Stimulated activated CD4-positive, alpha-beta T cell treated with anti-CD3 and anti-CD28 coated beads, TNF-alpha, amount 100 ng/mL, for 1 hour (primary cell): Measurements from ENCODE around the gene UBR4.

ENCODE experiments used
- DNase-seq, 3 donors: peaks; one replicate each; pipeline ENCODE4 v3.0.0-alpha.2; 2020; ENCODE audit warnings: low read depth in 3 of 3, low spot score in 1 of 3

UBR4 gene

DNA sequence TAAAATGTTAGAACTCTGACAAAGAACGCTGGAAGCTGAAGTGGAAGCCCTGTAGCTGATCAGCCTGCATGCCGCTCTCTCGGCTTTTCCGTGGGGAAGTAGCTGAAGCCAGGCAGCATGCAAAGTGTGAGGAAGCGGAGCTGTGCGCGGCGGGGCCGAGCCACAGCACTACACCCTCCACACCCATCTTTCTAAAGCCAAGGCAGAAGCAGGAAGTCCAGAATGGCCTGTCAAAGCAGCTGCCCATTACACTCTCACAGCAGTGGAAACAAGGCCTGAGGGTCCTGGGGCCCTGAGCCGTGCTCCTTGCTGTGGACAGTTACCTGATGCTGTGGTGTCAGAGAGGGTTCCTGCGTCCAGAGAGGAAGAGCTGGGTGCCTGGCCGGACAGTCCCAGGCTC is 69.6 kb downstream of the UBR4 start:
- no peak for DNase-seq

DNA sequence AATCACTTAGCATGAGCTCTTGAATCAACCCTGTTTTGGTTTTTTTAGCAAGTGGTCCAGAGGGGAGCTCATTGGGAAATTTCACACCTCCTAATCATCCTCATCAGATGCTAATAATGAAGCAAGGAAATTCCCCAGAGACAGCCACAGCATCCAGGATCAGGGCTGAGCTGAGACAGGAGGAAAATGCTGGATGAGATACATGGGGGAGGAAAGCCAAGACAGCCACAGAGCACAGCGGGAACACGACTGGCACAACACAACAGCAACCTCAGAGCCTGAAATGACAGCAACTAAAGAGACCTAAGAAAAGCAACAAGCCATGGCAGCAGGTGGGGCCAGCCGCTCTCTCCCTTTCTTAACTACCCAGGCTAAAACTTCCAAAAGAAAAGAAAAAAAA is 70.4 kb downstream of the UBR4 start:
- no peak for DNase-seq

DNA sequence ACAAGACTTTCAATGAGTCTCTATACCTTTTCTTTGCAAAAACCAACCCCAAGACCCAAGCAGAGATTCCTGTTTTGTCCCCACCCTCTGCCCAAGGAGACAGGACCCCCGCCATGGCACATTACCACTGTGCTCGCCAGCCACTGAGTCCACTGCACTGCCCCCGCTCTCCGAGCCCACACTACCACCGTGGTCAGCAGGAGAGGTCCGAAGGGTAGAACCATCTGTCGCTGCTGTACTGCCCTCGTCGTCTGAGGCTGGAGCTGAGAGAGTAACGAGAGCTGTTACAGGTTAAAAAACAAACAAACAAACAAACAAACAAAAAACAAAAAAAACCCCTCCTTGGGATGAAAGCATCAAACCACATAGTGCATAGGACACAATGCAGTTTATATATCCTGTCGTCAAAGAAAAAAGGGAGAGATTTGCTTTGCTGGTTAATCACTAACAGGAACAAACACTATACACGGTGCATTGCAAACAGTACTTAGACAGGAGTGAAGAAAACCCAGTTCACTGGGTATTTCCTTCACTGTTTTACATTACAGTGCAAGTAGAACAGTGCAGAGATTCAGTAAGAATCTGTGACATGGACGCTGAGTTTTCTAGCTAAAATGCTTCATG is 71.0 kb downstream of the UBR4 start:
- no peak for DNase-seq

DNA sequence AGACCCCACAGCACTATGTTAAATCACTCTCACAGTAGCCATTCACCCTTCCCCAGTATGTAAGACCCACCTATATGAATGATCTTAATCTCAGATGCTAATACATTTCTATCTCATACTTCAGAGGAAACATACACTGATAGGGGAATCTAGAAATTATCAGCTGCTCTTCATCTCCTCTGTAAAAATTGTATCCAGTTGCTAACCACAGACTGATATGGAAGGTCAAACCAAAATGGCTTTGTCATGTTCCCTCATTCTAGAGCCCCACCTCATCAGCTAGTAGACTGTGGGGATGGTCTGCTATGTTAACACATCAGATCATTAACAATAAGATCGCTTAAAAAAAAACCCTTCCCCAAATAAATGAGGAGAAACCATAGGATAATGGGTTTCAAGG is 71.7 kb downstream of the UBR4 start:
- DNase-seq, result no peak

DNA sequence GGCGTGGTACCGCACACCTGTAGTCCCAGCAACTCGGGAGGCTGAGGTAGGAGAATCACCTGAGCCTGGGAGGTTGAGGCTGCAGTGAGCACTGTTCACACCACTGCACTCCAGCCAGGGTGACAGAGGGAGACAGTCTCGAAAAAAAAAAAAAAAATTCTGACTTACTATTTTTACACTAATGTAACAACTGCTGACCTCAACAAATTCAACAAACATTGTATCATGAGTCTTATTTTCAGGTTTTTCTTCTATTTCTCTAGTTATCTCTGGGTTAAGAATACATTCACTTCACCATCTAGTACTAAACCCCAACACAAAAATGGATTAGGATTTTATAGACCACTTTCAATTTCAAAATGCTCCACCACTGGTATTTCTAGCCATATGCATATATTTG is 72.9 kb downstream of the UBR4 start:
- DNase-seq, result no peak

DNA sequence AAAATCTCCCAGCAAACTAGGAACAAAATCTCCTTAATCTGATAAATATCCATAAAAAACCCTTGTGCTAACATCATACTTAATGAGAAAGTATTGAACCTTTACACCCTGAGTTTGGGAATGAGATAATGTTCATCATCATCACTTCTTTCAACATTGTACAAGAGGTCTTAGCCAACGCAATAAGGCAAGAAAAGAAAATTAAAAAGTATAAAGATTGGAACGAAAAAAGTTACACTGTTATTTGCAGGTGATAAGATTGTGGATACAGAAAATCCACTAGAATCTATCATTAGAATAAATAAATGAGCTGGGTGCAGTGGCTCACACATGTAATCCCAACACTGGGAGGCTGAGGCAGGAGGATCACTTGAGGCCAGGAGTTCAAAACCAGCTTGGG is 76.7 kb downstream of the UBR4 start:
- DNase-seq, result no peak

DNA sequence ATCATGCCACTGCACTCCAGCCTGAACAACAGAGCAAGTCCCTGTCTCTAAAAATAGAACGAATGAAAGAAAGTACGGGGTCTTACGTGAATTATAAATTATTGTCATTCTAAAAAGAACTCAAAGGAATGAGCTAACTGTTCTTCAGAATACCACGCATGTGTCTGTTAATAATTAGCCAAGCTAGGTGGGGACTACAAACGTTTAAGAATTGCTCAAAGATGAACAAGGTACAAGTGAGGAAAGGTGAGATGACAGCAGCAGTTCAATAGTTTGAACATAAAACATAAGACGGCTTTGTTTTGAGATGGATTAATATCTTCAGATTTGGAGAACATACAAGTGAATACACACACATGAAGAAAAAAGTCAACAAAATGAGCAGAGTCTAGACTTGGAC is 79.6 kb downstream of the UBR4 start:
- no peak for DNase-seq

DNA sequence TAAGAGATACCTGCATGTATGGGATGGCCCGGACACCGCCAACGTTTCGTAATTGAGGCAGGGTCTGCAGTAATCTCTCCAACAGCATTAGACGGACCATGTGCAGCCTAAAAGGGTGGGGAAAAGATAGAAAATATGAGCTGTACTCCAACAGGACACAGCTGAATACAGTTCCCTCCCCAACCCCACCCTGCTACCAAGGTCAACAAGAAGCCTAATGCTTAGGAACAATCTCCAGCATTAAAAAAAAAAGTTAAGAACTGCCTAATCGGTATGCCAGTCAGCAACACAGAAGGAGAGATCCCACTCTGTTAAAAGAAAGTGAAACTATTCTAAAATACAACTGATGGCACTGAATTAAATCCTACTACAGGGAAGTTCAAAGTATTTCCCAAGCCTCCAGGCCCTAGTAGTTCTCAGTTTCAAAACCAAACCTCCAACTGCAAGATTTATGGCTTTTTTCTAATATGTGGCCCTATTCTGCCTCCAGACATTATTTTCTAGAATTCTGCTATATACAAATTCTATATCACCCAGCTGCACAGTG is 81.0 kb downstream of the UBR4 start:
- no peak for DNase-seq

DNA sequence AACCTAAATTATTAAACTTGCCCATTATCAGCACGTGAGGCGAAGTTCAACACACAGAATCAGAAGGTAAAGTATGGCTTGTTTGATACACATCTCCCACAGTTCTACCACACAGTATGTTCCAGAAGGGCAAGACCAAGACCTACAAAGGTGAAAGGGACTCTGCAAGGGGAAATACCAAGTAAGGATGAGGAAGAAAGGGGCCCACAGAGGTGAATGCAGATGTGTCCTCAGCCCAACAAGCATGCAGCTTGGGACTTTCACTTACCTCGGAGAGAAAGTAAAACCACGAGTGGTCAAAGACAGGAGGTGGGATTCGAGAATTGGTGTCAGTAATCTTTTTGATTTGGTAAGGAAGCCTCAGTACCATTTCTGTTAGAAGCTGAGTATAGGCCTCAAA is 85.8 kb downstream of the UBR4 start:
- DNase-seq, result no peak

DNA sequence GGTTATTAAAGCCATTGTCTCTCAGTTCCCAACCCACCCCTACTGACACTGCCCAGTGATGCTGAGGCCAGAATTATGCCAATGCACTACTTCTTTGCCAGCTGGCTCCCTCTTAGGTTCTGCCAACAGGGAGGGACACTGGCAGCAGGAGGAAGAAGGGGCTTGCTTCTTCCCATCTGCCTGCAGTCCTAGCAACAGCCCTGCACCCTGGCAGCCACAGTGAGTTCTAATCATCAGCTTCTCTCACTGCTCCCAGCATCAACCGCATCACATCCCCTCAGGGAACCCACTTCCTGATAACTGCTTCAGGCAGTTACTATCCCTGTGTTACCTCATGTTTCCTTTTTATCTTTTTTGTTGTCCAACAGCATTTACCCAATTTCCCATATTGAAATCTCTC is 86.2 kb downstream of the UBR4 start:
- no peak for DNase-seq

DNA sequence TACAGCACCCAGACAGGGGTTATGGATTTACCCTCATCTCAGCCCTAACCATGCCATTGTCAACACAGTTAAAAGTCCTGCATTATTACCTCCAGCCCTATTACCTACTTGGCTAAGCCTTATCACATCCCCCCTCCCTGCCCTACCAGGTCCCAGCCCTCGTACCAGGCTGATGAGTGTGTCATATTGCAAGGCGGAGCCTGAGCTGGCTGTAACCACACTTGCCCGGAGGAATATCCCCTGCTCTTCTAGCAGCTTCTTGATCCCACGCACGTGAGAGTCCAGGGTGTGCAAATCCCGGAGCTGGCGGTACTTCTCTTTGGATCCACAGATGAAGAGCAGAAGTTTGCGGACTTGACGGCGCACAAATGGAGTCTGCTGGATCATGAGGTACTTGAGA is 87.4 kb downstream of the UBR4 start:
- DNase-seq, result no peak

DNA sequence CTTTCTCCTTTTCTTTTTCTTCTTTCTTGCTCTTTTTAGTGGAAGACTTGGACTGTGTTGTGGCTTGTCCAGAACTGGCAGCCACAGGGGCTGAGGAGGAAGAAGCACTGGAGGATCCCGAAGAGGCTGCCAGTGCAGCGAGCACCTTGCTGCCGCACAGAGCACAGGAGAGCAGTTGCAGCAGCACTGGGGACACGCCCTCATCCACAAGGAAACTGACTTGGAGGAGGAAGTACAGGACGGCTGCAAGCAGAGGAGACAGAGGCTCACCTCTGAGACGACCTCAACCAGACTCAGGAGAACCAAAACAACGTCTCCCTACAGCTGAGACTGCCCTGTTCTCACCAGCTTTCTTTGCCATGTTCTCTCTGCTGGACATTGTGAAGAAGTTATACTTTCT is 88.9 kb downstream of the UBR4 start:
- DNase-seq, result no peak

DNA sequence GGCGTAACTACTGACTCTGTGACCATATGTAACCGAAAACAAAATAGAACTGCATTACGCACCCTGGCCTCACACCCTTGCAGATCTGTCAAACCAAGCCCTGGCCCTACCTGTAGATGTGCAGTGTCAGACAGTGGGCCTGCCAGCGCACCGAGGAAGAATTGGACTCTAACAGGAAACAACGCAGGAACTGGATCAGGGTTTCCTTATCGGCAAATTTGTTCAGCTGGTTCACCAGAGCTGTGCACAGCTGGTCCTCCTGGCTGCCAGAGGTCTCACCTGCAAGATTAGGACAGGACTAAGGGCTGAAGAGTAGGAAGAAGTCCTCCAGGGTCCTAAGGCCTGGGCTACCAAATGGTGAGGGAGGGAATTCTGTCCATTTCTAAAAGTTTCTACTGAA is 90.0 kb downstream of the UBR4 start:
- no peak for DNase-seq

DNA sequence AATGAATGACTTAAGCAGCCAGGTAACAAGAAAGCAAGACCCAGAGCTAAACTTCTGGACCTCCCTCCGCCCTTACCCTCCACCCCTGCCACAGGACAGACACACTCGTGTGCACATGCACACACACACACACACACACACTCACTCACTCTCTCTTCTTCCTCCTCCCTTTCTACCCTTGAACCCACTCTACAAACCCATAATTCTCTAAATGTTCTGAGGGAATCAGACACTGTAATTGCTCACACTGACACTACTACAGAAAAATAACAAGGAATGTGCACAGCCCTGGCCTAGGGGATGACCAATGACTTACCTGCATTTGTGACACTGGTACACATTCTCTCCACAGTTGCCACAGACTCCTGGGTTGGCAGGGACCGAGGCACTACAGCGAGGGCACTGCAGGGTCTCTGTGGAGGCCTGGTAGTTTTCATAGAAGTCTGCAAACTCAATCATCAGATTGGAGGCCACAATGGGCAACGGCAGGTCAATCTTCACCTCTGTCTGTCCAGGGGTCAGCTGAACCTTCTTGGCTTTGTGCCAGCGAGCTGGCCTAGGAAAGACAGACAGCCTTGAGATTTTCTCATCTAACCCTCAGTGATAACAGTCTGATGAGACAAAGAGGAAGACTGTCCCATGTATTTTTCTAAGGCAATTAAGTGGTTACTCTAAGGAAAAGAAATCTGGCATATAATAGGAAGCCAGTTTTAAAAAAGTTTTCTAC is 94.8 kb downstream of the UBR4 start:
- DNase-seq, result no peak

DNA sequence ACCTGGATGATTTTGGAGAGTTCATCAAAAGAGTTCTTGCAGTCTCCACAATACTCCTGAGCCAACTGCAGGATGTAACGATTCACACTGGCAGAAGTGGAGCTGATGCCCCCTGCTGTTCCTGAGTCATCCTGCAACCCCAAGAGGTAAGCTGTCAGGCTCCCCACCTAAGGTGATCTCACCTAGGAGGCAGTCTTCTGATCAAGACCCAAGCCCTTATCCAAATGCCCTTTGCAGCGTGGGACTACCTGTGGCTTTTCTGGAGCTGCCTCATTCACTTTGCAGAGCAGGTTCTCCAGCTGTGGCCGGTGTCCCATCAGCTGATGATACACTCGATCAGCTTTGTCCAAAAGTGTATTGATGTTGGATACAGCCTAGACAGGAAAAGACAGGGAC is 96.4 kb downstream of the UBR4 start:
- no peak for DNase-seq

DNA sequence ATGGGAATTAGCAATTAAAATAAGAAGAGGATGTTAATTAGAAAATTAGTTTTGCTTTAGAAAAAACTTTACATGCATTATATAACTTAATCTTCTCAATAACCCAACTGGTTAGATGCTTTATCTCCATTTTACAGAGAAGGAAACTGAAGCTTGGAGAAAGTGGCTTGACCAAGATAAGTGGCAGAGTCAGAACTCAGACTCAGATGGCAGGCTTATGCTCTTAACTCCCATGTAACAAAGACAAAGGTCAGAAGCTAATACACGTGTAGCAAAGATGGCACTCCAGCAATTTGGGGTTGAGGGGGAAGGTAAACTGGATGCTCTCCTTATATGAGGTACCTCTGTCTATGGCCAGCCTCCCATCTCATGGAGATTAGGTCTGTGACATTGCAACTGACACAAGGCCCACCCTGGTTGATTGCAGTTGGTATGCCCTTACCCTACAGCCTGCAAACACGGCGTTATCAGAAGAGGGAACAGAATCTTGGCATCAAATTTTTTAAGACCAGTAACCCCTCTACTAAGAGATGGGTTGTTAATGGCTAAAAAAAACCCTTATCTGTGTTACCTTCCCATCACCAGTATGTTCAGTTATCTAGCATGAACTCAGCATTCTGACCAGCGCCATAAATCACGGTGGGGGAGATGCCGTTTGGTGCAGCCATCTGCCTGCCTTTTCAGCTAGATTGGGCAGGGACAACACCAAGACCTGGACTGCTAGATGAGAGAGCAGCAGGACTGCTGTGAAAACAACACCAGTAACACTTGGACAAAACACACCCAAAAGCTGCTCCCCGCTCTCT is 97.0 kb downstream of the UBR4 start:
- no peak for DNase-seq

DNA sequence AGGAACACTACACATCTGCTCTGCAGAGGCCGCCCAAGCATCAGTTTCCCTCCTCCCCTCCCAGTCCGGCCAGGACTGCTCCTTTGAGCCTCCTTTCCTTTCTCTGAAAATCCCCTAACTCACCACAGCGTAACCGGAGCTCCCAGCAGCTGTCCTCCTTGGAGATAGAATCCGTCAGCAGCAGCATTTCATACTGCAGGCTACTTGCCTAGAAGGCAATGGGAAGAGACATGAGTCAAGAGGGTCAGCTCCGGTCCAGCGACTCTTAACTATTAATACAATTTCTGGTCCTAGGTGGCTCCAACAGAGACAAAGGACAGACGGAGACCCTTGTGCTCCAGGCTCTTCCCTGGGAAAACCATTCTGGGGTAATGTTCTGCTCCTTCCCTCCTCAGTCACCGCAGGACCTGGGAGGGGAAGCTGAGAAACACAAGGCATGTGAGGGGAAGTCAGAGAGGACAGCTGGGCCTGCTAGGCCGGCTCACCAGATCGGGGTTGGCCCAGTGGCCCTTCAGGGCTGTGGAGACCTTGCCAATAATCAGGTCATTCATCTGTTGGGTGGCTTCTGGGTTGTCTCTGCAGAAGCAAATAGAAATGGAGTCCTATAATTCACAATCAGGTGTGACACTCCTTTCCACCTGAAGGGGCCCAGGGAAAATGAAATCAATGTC is 99.7 kb downstream of the UBR4 start:
- DNase-seq, result no peak

DNA sequence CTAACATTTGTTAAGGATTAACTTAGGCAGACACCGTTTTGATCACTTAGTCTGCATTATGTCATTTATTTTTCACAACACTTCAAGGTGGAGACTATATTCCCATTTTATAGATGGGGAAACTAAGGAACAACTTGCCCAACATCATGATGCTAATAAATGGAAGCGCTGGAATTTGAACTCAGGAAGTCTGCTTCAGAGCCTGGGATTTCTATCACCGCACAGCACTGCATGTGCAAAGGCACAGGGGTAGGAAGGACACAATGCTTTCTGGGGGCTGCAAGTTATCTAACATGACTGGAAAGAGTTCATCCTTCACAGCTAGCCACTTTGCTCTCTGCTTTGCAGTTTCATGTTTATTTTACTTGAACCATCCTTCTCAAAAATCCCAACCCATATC is 100.5 kb downstream of the UBR4 start:
- no peak for DNase-seq

DNA sequence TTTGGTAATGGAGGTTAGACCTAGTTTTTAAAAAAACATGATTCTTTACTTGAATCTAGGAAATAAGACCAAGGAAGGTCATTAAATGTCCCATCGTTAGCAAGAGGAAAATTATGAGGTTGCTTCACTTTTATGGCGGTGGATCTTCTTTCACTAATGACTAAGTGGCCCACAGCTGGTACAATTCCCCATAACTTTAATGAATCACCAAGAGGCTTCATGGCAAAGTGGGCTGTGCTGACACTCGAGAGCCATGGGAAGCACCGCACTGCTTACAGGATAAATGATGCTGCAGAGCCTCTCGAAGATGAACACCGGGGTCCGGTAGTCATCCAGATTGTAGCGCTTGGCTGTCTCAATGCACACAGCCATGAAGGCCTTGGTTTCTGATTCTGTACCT is 108.8 kb downstream of the UBR4 start:
- DNase-seq, result no peak

DNA sequence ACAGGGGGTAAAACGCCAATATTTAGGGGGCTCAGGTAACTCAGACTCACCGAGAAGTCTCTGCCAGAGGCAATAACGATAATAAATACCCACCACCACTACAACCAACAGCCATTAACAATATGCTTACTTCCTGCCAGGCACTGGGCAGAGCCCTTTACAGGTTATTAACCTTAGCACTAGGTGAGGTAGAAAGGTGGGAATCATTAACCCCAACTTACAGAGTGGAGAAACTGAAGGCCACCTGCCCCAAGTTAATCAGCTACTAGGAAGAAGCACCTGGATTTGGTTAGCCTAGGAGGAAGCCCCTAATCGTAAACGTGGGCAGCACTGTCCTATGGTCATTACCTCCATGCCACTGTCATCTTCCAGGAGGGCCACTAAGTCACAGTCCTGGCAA is 110.0 kb downstream of the UBR4 start:
- DNase-seq, result no peak

DNA sequence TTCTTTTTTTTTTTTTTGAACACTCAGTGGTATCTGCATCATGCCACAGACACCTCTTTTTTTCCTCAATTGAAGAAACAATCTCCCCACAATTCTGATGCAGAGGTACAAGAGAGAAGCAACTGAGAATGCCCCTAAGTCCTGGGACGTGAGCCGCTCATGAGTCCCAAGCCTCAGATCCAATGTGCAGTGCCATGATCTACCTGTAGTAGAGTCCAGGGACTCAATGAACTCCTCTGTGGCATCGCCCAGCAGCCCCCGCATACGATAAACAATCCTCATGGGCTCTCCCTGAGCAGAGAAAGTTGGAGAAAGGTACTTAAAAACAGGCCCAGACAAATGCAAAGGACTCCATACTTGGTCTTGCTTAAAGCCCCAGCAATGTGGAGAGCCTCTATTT is 113.1 kb downstream of the UBR4 start:
- DNase-seq, result no peak
